ENCODE data around the gene UBR1.

- TF ChIP-seq, protein P1, sequence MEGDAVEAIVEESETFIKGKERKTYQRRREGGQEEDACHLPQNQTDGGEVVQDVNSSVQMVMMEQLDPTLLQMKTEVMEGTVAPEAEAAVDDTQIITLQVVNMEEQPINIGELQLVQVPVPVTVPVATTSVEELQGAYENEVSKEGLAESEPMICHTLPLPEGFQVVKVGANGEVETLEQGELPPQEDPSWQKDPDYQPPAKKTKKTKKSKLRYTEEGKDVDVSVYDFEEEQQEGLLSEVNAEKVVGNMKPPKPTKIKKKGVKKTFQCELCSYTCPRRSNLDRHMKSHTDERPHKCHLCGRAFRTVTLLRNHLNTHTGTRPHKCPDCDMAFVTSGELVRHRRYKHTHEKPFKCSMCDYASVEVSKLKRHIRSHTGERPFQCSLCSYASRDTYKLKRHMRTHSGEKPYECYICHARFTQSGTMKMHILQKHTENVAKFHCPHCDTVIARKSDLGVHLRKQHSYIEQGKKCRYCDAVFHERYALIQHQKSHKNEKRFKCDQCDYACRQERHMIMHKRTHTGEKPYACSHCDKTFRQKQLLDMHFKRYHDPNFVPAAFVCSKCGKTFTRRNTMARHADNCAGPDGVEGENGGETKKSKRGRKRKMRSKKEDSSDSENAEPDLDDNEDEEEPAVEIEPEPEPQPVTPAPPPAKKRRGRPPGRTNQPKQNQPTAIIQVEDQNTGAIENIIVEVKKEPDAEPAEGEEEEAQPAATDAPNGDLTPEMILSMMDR (IDR thresholded peaks at IDR 0.05) = no peak
- no peak for TF ChIP-seq POLR2A (IDR thresholded peaks at IDR 0.05)
Measured at GRCh38 chr15:42971830-42972229, 134.0 kb downstream of the UBR1 start.
